Large intestine (tissue), 3 donors: ENCODE results near the gene BABAM2. TPM values are rescaled to one million over a fixed set of nuclear protein-coding genes. Genes with fewer than 3 reads are reported as not detected.

Source experiments
- DNase-seq, 2 donors: peaks; one replicate each; pipeline versions ENCODE4 v3.0.0 to v3.0.0-alpha.2; 2013
- H3K27ac ChIP-seq: one replicate; pipeline ENCODE4 v1.5.1; 2013; ENCODE audit warnings: low read length
- H3K27me3 ChIP-seq: 2 replicates; pipeline ENCODE4 v1.6.1; 2013; ENCODE audit warnings: low read length; ENCODE audit not compliant: control insufficient read depth, insufficient read depth
- H3K36me3 ChIP-seq: 2 replicates; pipeline ENCODE4 v1.6.1; 2013; ENCODE audit warnings: low read length; ENCODE audit not compliant: control insufficient read depth, insufficient read depth
- H3K4me1 ChIP-seq: one replicate; pipeline ENCODE4 v1.6.1; 2013; ENCODE audit warnings: low read length; ENCODE audit not compliant: control insufficient read depth, insufficient read depth
- H3K4me3 ChIP-seq: one replicate; pipeline ENCODE4 v1.5.1; 2013; ENCODE audit warnings: low read length
- H3K9me3 ChIP-seq: one replicate; pipeline ENCODE4 v1.6.1; 2013; ENCODE audit warnings: mild to moderate bottlenecking, low read depth, low read length, moderate library complexity; ENCODE audit not compliant: control insufficient read depth
- WGBS: methylation state at CpG from one replicate; pipeline ENCODE4 v1.1.5; 2013; ENCODE audit warnings: low lambda C conversion rate; ENCODE audit not compliant: insufficient coverage; 5-methylcytosine and 5-hydroxymethylcytosine counted together
- polyA plus RNA-seq: library from polyadenylated mRNA; unstranded; fragments of 120-200 nt; gene quantifications from one replicate; pipeline ENCODE4 v1.2.1, GENCODE V29; 2013

The BABAM2 gene
- polyA plus RNA-seq, 1 donor: 32.0 TPM

DNA sequence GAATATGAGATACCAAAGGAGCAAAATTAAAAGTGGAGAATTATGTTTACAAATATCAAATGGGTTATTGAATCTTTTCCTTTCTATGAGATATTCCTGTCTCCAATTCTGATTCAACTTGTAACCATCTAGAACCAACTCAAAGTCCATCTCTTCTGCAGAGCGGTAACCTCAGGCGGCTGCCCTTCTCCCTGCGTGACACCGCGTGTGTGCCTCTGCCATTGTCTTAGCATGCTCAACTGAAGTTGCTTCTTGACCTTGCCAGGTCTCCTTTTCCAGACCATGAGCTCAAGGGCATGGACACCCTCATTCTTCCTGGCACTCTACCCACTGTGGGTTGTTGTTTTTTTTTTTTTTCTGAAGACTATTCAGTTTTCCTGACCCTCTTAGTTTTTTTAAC, 398.1 kb downstream of the BABAM2 start:
- H3K27ac ChIP-seq: no peak overlapping the region
- H3K4me3 ChIP-seq: no peak overlapping the region
- H3K36me3 ChIP-seq: no peaks in the 10 kb centered on the region
- H3K27me3 ChIP-seq: no peaks in the 10 kb centered on the region
- WGBS: no CpG with 5 or more reads among the region's 5 CpGs
- no peak for DNase-seq
- no peaks in the 10 kb centered on the region for H3K9me3 ChIP-seq
- H3K4me1 ChIP-seq: no peaks in the 10 kb centered on the region

GRCh38 chr2:28291811-28292440, 401.4 kb downstream of the BABAM2 start:
- no peak overlapping the region for H3K27ac ChIP-seq
- DNase-seq: no peak
- H3K36me3 ChIP-seq: no peaks in the 10 kb centered on the region
- no peaks in the 10 kb centered on the region for H3K9me3 ChIP-seq
- H3K4me3 ChIP-seq: no peak overlapping the region
- H3K4me1 ChIP-seq: no peaks in the 10 kb centered on the region
- 100% methylated on average over 1 of the region's 9 CpGs for WGBS
- H3K27me3 ChIP-seq: no peaks in the 10 kb centered on the region

GRCh38 chr2:28292491-28292890, 402.0 kb downstream of the BABAM2 start:
- no peaks in the 10 kb centered on the region for H3K9me3 ChIP-seq
- WGBS: no CpG with 5 or more reads among the region's 2 CpGs
- H3K36me3 ChIP-seq: no peaks in the 10 kb centered on the region
- H3K4me3 ChIP-seq: no peak overlapping the region
- DNase-seq: no peak
- H3K27ac ChIP-seq: no peak overlapping the region
- no peaks in the 10 kb centered on the region for H3K4me1 ChIP-seq
- H3K27me3 ChIP-seq: no peaks in the 10 kb centered on the region

DNA sequence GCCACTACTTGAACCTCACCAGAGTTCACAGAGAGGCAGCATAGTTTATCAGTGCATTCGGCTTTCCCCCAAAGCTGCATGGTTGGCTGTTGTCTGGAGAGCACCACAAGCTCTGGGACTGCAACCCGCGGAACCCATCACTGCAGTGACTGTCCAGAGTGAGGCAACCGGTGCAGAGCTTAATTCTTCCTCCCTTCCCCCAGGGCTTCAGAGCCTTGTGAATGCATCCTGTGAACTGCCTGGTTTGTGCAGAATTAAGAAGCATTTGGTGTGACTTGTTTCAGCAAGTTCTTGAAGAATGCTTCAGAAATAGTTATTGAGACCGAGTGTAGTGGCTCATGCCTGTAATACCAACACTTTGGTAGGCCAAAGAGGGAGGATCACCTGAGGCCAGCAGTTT, 402.9 kb downstream of the BABAM2 start:
- H3K4me3 ChIP-seq: no peak overlapping the region
- no peaks in the 10 kb centered on the region for H3K4me1 ChIP-seq
- peaks cover 3% of the 10 kb centered on the region for H3K36me3 ChIP-seq
- no peak overlapping the region for H3K27ac ChIP-seq
- no peaks in the 10 kb centered on the region for H3K9me3 ChIP-seq
- no peak for DNase-seq
- no peaks in the 10 kb centered on the region for H3K27me3 ChIP-seq
- no CpG with 5 or more reads among the region's 5 CpGs for WGBS

- H3K9me3 ChIP-seq: no peaks in the 10 kb centered on the region
- no peaks in the 10 kb centered on the region for H3K27me3 ChIP-seq
- no peak overlapping the region for H3K4me3 ChIP-seq
- DNase-seq: no peak
- no peaks in the 10 kb centered on the region for H3K4me1 ChIP-seq
- WGBS: 100% methylated on average over 1 of the region's 1 CpG
- H3K36me3 ChIP-seq: peaks cover 4% of the 10 kb centered on the region
- H3K27ac ChIP-seq: no peak overlapping the region
Observed at GRCh38 chr2:28294451-28294850, 403.9 kb downstream of the BABAM2 start.

DNA sequence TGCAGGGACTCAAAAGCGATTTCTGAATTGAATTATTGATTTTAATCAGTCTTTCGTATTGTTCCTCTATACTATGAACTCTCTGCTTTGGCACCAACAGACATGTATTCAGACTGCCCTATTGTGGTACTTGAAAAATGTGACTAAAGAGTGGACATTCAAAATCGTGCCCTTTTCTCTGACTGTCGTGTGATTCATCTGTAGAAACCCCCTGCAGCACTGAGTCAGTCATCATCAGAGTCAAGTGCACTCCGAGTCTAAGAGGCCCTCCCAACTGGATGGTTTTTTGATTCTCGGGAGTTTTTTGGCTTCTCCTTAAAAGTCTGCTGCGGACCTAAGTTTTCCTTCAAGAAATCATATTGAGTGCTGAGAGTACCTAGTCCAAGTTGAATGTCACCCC, 405.7 kb downstream of the BABAM2 start:
- Histone ChIP-seq H3K27ac (no peak overlapping the region), H3K4me3 (no peak overlapping the region), H3K9me3 (no peaks in the 10 kb centered on the region), H3K27me3 (no peaks in the 10 kb centered on the region), H3K4me1 (no peaks in the 10 kb centered on the region), H3K36me3 (peaks cover 4% of the 10 kb centered on the region)
- no CpG with 5 or more reads among the region's 7 CpGs for WGBS
- DNase-seq: no peak

GRCh38 chr2:28296904-28297303, 406.4 kb downstream of the BABAM2 start:
- DNase-seq: no peak
- H3K36me3 ChIP-seq: peaks cover 4% of the 10 kb centered on the region
- H3K4me1 ChIP-seq: no peaks in the 10 kb centered on the region
- no peaks in the 10 kb centered on the region for H3K9me3 ChIP-seq
- no peak overlapping the region for H3K27ac ChIP-seq
- H3K4me3 ChIP-seq: no peak overlapping the region
- H3K27me3 ChIP-seq: no peaks in the 10 kb centered on the region
- 90% methylated on average over 2 of the region's 4 CpGs for WGBS

DNA sequence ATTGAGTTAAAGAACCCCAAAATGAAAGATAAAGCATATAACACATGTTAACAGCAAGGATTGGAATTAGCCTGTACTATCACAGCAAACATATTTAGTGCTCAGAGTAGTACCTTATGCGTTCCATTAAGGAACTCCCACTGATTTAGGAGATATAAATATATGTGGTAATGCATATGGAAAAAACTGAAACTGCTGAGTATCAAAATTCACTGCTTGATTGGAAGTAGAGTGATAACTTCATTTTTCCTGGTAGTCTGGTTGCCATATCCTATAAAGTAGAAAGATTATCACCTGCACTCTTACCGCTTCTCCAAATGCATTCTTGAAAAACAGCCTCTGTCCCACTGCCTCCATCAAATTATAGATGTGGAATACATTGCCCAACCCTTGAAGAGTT, 407.0 kb downstream of the BABAM2 start:
- whole genome bisulfite sequencing: no CpG with 5 or more reads among the region's 2 CpGs
- H3K27me3 ChIP-seq: no peaks in the 10 kb centered on the region
- H3K4me1 ChIP-seq: no peaks in the 10 kb centered on the region
- DNase-seq: no peak
- no peak overlapping the region for H3K4me3 ChIP-seq
- H3K27ac ChIP-seq: no peak overlapping the region
- no peaks in the 10 kb centered on the region for H3K9me3 ChIP-seq
- H3K36me3 ChIP-seq: peaks cover 4% of the 10 kb centered on the region

- peaks cover 4% of the 10 kb centered on the region for H3K36me3 ChIP-seq
- H3K4me1 ChIP-seq: no peaks in the 10 kb centered on the region
- H3K27me3 ChIP-seq: no peaks in the 10 kb centered on the region
- no peak overlapping the region for H3K27ac ChIP-seq
- no peak overlapping the region for H3K4me3 ChIP-seq
- 100% methylated on average over 1 of the region's 3 CpGs for WGBS
- no peaks in the 10 kb centered on the region for H3K9me3 ChIP-seq
- DNase-seq: no peak
Observed at GRCh38 chr2:28298406-28298805, 407.9 kb downstream of the BABAM2 start.

DNA sequence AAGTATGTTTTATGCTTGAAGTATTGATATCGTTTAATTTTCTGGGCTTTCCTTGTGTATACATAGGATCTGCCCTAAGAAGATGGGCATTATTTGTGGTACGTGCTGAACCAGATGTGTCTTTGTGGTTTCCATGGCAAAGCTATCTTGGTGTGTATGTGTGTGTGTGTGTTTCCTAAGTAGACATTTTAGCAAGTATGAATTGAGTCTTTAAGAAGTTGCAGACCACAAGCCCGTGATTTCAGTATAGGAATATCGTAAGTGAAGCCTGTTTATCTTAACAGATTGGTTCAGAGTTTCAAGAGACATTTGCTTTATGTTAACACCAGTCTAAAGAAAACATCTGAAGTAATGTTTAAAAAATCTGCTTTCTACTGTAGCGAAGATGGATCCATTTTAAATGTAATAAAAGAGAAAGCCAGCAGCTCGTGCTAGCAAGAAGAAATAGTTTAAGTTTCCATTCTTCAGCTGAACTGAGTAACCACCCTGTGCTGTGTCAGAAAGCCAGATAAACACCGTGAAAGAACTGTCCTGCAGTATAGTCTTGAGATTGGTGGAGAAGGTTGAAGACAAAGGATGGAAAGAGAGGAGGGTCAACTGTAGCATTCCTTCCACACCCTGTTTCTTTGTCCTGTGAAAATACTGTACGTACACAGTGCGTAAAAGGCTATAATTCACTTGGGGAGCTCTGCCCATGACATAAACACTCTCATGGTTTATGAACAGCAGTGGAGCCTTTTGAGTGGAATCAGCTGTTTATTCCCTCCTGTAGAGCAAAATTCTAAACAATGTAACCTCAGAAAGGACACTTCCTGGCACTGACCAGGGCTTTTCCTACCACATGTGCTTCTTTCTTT, 410.2 kb downstream of the BABAM2 start:
- Histone ChIP-seq H3K27ac (peak overlapping the region; percentile 63), H3K4me3 (no peak overlapping the region), H3K9me3 (no peaks in the 10 kb centered on the region), H3K36me3 (peaks cover 4% of the 10 kb centered on the region), H3K4me1 (no peaks in the 10 kb centered on the region), H3K27me3 (no peaks in the 10 kb centered on the region)
- 83% methylated on average over 2 of the region's 9 CpGs for WGBS
- peak; percentile 32 to 56 for DNase-seq
